ENCODE measurements around the gene BPIFB3. TPM values are rescaled to one million over a fixed set of nuclear protein-coding genes. Genes with fewer than 3 reads are reported as not detected.

BPIFB3 gene
- total RNA-seq, 1 donor from 2014 or later: not detected

DNA sequence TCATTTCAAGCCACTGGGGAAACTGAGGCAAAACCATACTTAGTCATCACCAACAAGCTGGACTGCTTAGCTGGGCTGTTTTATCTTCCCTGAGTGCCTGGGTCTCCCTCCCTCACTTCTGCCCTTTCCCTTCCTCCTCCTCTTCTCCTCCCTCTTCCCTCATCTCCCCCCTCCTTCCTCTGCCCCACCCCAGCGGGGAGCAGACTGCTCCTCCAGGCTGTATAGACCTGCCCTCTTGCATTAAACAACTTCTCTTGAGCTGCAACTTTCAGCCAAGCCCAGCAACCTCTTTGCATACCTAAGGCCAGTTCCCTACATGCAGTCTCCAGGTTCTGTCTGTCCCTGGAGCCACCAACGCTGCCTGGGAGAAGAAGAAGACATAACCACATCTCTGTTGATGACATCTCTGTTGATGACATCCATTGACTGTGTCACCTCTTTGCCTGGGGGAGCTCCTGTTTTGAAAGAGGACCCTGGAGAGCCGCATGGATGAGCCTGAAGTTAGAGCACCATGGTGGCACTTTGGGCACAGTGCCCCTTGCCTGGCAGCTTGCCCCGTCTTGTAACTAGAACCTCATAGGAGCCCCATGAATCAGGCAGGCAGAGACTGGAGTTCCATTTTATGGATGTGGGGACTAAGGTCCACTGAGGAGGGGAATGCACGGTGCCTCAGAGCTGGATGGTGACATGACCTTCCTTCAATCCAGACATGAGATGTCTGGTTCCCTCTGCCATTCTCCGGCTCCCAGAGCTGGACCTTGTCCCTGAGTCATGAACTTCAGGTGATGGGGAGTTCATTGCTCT lies 30.1 kb upstream of the BPIFB3 start:
- TF ChIP-seq, protein P1, sequence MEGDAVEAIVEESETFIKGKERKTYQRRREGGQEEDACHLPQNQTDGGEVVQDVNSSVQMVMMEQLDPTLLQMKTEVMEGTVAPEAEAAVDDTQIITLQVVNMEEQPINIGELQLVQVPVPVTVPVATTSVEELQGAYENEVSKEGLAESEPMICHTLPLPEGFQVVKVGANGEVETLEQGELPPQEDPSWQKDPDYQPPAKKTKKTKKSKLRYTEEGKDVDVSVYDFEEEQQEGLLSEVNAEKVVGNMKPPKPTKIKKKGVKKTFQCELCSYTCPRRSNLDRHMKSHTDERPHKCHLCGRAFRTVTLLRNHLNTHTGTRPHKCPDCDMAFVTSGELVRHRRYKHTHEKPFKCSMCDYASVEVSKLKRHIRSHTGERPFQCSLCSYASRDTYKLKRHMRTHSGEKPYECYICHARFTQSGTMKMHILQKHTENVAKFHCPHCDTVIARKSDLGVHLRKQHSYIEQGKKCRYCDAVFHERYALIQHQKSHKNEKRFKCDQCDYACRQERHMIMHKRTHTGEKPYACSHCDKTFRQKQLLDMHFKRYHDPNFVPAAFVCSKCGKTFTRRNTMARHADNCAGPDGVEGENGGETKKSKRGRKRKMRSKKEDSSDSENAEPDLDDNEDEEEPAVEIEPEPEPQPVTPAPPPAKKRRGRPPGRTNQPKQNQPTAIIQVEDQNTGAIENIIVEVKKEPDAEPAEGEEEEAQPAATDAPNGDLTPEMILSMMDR (conservative IDR thresholded peaks at IDR 0.05): no peak
- no peak for DNase-seq (ENCODE audit: extremely low spot score, unreplicated experiment)
- Mint-ChIP-seq H3K9me3 (no peaks in the 10 kb centered on the region), H3K36me3 (no peaks in the 10 kb centered on the region), H3K27me3 (peaks cover 14% of the 10 kb centered on the region), H3K4me3 (no peak overlapping the region), H3K4me1 (ENCODE audit: unreplicated experiment) (no peaks in the 10 kb centered on the region), H3K27ac (no peak overlapping the region)

DNA sequence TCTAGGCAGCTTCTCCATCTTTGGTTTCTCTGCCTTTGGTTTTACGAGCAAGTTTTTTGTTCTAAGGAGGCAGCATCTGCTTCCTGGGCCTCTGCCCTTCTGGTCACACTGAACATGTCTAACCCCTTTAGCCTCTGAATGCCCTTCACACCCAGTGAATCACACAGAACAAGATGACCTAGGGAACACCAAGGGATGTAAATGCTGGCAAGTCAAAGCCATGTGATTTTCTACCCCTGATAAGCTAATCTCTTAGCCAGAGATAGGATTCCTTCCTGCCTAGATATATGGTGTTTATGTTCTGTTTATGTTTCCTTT lies 29.5 kb upstream of the BPIFB3 start:
- no peak overlapping the region for H3K27ac Mint-ChIP-seq
- peaks cover 9% of the 10 kb centered on the region for H3K27me3 Mint-ChIP-seq

DNA sequence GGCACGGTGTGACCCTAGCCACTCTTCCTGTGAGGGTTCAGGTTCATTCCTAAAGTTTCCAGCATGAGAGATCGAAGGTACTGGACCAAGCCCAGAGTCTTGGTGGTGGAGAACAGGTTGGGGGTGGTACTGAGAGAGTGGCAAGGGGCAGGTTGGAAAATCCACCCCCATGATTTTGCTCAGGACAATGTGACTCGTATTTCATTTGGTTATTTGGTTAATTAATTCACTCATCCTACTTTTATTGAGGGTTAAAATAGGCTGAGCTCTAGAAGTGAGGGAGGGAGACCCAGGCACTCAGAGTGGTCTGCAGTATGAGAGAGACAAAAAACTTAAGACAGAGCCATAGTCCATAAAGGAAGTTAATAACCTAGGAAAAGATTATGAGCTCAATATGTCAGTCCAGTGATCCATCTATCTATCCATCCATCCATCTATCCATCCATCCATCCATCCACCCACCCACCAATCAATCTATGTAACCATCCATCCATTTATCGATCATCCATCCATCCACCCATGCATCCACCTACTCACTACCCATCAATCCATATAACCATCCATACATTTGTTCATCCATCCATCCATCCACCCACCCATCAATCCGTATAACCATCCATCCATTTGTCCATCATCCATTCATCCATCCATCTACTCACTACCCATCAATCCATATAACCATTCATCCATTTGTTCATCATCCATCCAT lies 28.9 kb upstream of the BPIFB3 start:
- H3K4me3 Mint-ChIP-seq: no peak overlapping the region
- TF ChIP-seq, protein P1 (conservative IDR thresholded peaks at IDR 0.05): no peak
- H3K4me1 Mint-ChIP-seq (ENCODE audit: unreplicated experiment): no peaks in the 10 kb centered on the region
- no peaks in the 10 kb centered on the region for H3K36me3 Mint-ChIP-seq
- DNase-seq (ENCODE audit: extremely low spot score, unreplicated experiment): no peak
- H3K9me3 Mint-ChIP-seq: no peaks in the 10 kb centered on the region
- no peak overlapping the region for H3K27ac Mint-ChIP-seq
- peaks cover 8% of the 10 kb centered on the region for H3K27me3 Mint-ChIP-seq

More for the DNA sequence above, 29.5 kb upstream of the BPIFB3 start:
- DNase-seq (ENCODE audit: extremely low spot score, unreplicated experiment): no peak
- no peaks in the 10 kb centered on the region for H3K36me3 Mint-ChIP-seq
- H3K4me3 Mint-ChIP-seq: no peak overlapping the region
- TF ChIP-seq, protein P1 (conservative IDR thresholded peaks at IDR 0.05): no peak
- no peaks in the 10 kb centered on the region for H3K4me1 Mint-ChIP-seq (ENCODE audit: unreplicated experiment)
- H3K9me3 Mint-ChIP-seq: no peaks in the 10 kb centered on the region

DNA sequence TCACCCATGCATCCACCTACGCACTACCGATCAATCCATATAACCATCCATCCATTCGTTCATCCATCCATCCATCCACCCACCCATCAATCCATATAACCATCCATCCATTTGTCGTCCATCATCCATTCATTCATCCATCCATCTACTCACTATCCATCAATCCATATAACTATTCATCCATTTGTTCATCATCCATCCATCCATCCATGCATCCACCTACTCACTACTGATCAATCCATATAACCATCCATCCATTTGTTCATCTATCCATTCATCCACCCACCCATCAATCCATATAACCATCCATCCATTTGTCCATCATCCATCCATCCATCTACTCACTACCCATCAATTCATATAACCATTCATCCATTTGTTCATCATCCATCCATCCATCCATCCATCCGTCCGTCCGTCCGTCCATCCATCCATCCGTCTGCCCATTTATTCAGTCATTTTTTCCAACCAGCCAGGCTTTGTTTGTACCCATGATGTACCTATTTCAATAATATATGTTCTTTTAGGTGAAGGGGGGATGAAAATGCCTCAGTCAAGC lies 28.3 kb upstream of the BPIFB3 start:
- no peak for DNase-seq (ENCODE audit: extremely low spot score, unreplicated experiment)
- Mint-ChIP-seq H3K4me3 (no peak overlapping the region), H3K36me3 (no peaks in the 10 kb centered on the region), H3K27ac (no peak overlapping the region), H3K27me3 (peaks cover 8% of the 10 kb centered on the region), H3K9me3 (no peaks in the 10 kb centered on the region), H3K4me1 (ENCODE audit: unreplicated experiment) (no peaks in the 10 kb centered on the region)
- TF ChIP-seq, protein P1 (conservative IDR thresholded peaks at IDR 0.05): no peak

DNA sequence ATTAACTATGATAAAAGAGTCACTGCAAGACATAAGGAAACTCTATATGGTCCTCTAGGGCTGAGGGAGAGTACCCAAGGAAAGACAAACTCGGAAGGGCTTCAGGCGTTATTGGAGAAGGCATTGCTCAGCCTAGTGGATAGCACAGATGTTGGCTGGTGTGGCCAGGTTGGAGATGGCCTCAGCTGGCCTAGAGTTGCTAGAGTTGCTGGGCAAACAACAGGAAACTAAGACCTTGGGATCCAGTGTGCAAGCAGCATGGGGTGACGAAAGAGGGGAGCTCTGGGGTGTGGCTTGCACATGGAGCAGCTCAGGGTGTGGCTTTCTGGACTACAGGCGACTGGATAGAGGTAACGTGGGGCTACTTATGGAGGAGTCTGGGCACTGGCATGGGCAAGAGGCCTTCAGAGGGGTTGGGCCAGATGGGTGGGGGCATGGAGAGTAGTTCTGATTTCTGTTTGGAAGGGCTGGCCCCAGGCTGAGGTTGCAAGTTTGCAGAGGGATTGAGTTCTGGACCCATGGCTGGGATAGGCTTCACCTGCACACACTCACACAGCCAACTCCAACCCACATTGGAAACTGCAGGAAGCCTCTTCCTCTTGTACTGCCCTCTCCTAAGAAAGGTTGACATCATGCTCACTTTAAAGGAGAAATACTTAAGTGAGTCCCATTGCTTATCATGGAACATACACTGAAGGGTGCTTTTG lies 27.5 kb upstream of the BPIFB3 start:
- TF ChIP-seq, protein P1 (conservative IDR thresholded peaks at IDR 0.05): no peak
- Mint-ChIP-seq H3K27me3 (peaks cover 8% of the 10 kb centered on the region), H3K4me3 (no peak overlapping the region), H3K4me1 (ENCODE audit: unreplicated experiment) (no peaks in the 10 kb centered on the region), H3K36me3 (no peaks in the 10 kb centered on the region), H3K27ac (no peak overlapping the region), H3K9me3 (no peaks in the 10 kb centered on the region)
- DNase-seq (ENCODE audit: extremely low spot score, unreplicated experiment): no peak
